ENCODE measurements around the gene ASTN2.

Gene ASTN2

GRCh38 chr9:117268847-117269446 is 145.9 kb downstream of the ASTN2 start:
- H3K27ac ChIP-seq (ENCODE audit: low read length): no peak overlapping the region
- H3K4me3 ChIP-seq (ENCODE audit: low read length): no peak overlapping the region
- H3K79me2 ChIP-seq (ENCODE audit: low read length): no peaks in the 10 kb centered on the region
- H3K9ac ChIP-seq (ENCODE audit: low read length): no peak overlapping the region
- H4K20me1 ChIP-seq (ENCODE audit: insufficient read depth, low read length): no peaks in the 10 kb centered on the region
- H3K9me3 ChIP-seq (replicated peaks; ENCODE audit: insufficient read depth, low read length): no peaks in the 10 kb centered on the region
- no peaks in the 10 kb centered on the region for H3K36me3 ChIP-seq (replicated peaks; ENCODE audit: insufficient read depth, low read length)
- no peaks in the 10 kb centered on the region for H3F3A ChIP-seq (ENCODE audit: insufficient read depth, low read length)
- H3K4me2 ChIP-seq (ENCODE audit: low read depth, low read length): no peak overlapping the region
- no peaks in the 10 kb centered on the region for H3K9me2 ChIP-seq (replicated peaks; ENCODE audit: insufficient read depth, low read length)
- DNase-seq: no peak
- H3K4me1 ChIP-seq (ENCODE audit: low read length): no peaks in the 10 kb centered on the region
- no peak for TF ChIP-seq EZH2phosphoT487 (IDR thresholded peaks at IDR 0.05; ENCODE audit: low read length)
- TF ChIP-seq CTCF (IDR thresholded peaks at IDR 0.05; ENCODE audit: low read length): no peak
- TF ChIP-seq EZH2 (optimal IDR thresholded peaks at IDR 0.05; ENCODE audit: low read depth, low read length): no peak
- no peak overlapping the region for H2AFZ ChIP-seq (ENCODE audit: low read length)
- H3K27me3 ChIP-seq (replicated peaks; ENCODE audit: insufficient read depth, low read length): no peaks in the 10 kb centered on the region

- Histone ChIP-seq H3K27ac (ENCODE audit: low read length) (no peak overlapping the region), H3K9me3 (replicated peaks; ENCODE audit: insufficient read depth, low read length) (no peaks in the 10 kb centered on the region), H3K4me2 (ENCODE audit: low read depth, low read length) (no peak overlapping the region), H2AFZ (ENCODE audit: low read length) (no peak overlapping the region), H3K9me2 (replicated peaks; ENCODE audit: insufficient read depth, low read length) (no peaks in the 10 kb centered on the region), H3K36me3 (replicated peaks; ENCODE audit: insufficient read depth, low read length) (no peaks in the 10 kb centered on the region), H3K9ac (ENCODE audit: low read length) (no peak overlapping the region), H4K20me1 (ENCODE audit: insufficient read depth, low read length) (no peaks in the 10 kb centered on the region), H3K79me2 (ENCODE audit: low read length) (no peaks in the 10 kb centered on the region), H3K27me3 (replicated peaks; ENCODE audit: insufficient read depth, low read length) (no peaks in the 10 kb centered on the region), H3K4me1 (ENCODE audit: low read length) (no peaks in the 10 kb centered on the region), H3F3A (ENCODE audit: insufficient read depth, low read length) (no peaks in the 10 kb centered on the region), H3K4me3 (ENCODE audit: low read length) (no peak overlapping the region)
- no peak for TF ChIP-seq EZH2phosphoT487 (IDR thresholded peaks at IDR 0.05; ENCODE audit: low read length)
- no peak for TF ChIP-seq CTCF (IDR thresholded peaks at IDR 0.05; ENCODE audit: low read length)
- no peak for TF ChIP-seq EZH2 (optimal IDR thresholded peaks at IDR 0.05; ENCODE audit: low read depth, low read length)
- no peak for DNase-seq
These were observed 147.9 kb downstream of the ASTN2 start for GRCh38 chr9:117266855-117267497.

- Histone ChIP-seq H3K9ac (ENCODE audit: low read length) (no peak overlapping the region), H3K9me3 (replicated peaks; ENCODE audit: insufficient read depth, low read length) (no peaks in the 10 kb centered on the region), H2AFZ (ENCODE audit: low read length) (no peak overlapping the region), H4K20me1 (ENCODE audit: insufficient read depth, low read length) (no peaks in the 10 kb centered on the region), H3K4me1 (ENCODE audit: low read length) (no peaks in the 10 kb centered on the region), H3K27ac (ENCODE audit: low read length) (no peak overlapping the region), H3K9me2 (replicated peaks; ENCODE audit: insufficient read depth, low read length) (no peaks in the 10 kb centered on the region), H3F3A (ENCODE audit: insufficient read depth, low read length) (no peaks in the 10 kb centered on the region), H3K27me3 (replicated peaks; ENCODE audit: insufficient read depth, low read length) (no peaks in the 10 kb centered on the region), H3K4me3 (ENCODE audit: low read length) (no peak overlapping the region), H3K36me3 (replicated peaks; ENCODE audit: insufficient read depth, low read length) (no peaks in the 10 kb centered on the region), H3K4me2 (ENCODE audit: low read depth, low read length) (no peak overlapping the region), H3K79me2 (ENCODE audit: low read length) (no peaks in the 10 kb centered on the region)
- no peak for DNase-seq
- TF ChIP-seq EZH2phosphoT487 (IDR thresholded peaks at IDR 0.05; ENCODE audit: low read length) (no peak), EZH2 (optimal IDR thresholded peaks at IDR 0.05; ENCODE audit: low read depth, low read length) (no peak), CTCF (IDR thresholded peaks at IDR 0.05; ENCODE audit: low read length) (no peak)
These were observed 149.6 kb downstream of the ASTN2 start for GRCh38 chr9:117265253-117265652.

Measured in MM.1S (cell line).